Mesothelial cell of epicardium (in vitro differentiated cells): ENCODE results near the gene SULT1A2. TPM values are rescaled to one million over a fixed set of nuclear protein-coding genes. Genes with fewer than 3 reads are reported as not detected.
A peak's percentile ranks its signal among the peaks of the same experiment; 100 is the strongest.
"Not testable (repeated sequence)": the region's sequence is repeated elsewhere in the genome, so short reads cannot be mapped to it uniquely, and the experiment has no call there.

Source experiments
- DNase-seq, 2 experiments: peaks; one replicate each; pipeline ENCODE4 v3.0.0; 2021; ENCODE audit warnings: low spot score in 2 of 2; ENCODE audit not compliant: unreplicated experiment in 2 of 2
- H3K27ac Mint-ChIP-seq: 2 replicates; pipeline ENCODE4 v1.8.0; 2021; ENCODE audit warnings: mixed read lengths
- H3K27me3 Mint-ChIP-seq: 2 replicates; pipeline ENCODE4 v1.8.0; 2021; ENCODE audit warnings: low read depth, mixed read lengths
- H3K36me3 Mint-ChIP-seq: 2 replicates; pipeline ENCODE4 v1.8.0; 2021; ENCODE audit warnings: mixed read lengths
- H3K4me1 Mint-ChIP-seq: 2 replicates; pipeline ENCODE4 v1.8.0; 2021; ENCODE audit warnings: mixed read lengths
- H3K4me3 Mint-ChIP-seq: 2 replicates; pipeline ENCODE4 v1.8.0; 2021; ENCODE audit warnings: mild to moderate bottlenecking, moderate library complexity, mixed read lengths
- H3K9me3 Mint-ChIP-seq: 2 replicates; pipeline ENCODE4 v1.8.0; 2021; ENCODE audit warnings: mixed read lengths
- total RNA-seq: library from RNA; stranded (reverse); gene quantifications from 3 replicates; pipeline ENCODE4 v1.2.1, GENCODE V29; 2021
- TF ChIP-seq, protein P1 (sequence below): fragments of 200-600 bp; sonication (generic); IDR thresholded peaks from one replicate; pipeline ENCODE4 v1.5.0; 2021; ENCODE audit warnings: antibody characterized with exemption; ENCODE audit not compliant: unreplicated experiment

SULT1A2 gene
- total RNA-seq, 1 donor from 2014 or later, result 0.98 TPM

DNA sequence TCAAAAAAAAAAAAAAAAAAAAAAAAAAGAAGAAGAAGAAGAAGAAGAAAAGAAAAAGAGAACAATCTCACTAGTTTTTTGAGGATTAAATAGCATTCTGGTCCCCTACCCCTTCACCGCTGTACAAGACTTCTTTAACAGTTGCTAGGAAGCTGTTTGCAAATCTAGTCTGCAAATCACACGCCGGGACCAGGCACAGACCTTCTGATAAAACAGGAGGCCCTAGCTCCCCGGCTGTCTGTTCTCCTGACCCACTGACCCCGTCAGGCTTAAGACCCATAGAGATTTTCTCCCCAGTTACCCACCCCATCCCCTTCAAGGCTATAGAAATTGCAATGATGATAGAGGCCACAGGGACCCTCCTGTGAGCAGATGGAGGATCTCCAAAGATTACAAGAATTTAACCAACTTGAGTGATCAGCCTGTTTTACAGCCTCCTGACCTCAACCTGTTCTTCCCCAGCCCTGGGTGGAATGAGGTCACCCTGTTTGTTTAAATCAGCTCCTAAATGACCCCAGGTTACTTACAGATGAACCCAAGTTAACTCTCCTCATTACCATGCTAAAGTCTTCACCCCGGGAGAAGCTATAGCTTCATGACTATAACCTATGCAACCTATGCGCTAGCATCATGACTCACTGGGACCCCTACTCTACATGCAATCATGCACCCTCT lies 24.8 kb upstream of the SULT1A2 start:
- DNase-seq, result no peak
- TF ChIP-seq, protein P1, sequence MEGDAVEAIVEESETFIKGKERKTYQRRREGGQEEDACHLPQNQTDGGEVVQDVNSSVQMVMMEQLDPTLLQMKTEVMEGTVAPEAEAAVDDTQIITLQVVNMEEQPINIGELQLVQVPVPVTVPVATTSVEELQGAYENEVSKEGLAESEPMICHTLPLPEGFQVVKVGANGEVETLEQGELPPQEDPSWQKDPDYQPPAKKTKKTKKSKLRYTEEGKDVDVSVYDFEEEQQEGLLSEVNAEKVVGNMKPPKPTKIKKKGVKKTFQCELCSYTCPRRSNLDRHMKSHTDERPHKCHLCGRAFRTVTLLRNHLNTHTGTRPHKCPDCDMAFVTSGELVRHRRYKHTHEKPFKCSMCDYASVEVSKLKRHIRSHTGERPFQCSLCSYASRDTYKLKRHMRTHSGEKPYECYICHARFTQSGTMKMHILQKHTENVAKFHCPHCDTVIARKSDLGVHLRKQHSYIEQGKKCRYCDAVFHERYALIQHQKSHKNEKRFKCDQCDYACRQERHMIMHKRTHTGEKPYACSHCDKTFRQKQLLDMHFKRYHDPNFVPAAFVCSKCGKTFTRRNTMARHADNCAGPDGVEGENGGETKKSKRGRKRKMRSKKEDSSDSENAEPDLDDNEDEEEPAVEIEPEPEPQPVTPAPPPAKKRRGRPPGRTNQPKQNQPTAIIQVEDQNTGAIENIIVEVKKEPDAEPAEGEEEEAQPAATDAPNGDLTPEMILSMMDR, result no peak
- no peaks in the 10 kb centered on the region for H3K9me3 Mint-ChIP-seq
- H3K4me1 Mint-ChIP-seq, result peaks cover 4% of the 10 kb centered on the region
- H3K27ac Mint-ChIP-seq, result no peak overlapping the region
- H3K27me3 Mint-ChIP-seq, result peaks cover 17% of the 10 kb centered on the region
- H3K36me3 Mint-ChIP-seq, result no peaks in the 10 kb centered on the region
- H3K4me3 Mint-ChIP-seq, result no peak overlapping the region

DNA sequence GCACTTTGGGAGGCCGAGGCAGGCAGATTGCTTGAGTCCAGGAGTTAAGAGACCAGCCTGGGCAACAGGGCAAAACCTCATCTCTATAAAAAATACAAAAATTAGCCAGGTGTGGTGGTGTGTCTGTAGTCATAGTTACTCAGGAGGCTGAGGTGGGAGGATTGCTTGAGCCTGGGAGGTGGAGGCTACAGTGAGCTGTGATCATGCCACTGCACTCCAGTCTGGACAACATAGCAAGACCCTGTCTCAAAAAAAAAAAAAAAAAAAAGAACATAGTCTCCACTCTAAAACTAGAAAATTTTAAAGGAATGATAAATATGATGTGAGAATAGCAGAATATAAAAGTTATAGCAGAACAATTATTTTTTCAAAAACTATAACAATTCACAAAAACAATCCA lies 23.5 kb upstream of the SULT1A2 start:
- DNase-seq, H3K9me3 Mint-ChIP-seq, H3K36me3 Mint-ChIP-seq, H3K4me1 Mint-ChIP-seq, H3K4me3 Mint-ChIP-seq, H3K27ac Mint-ChIP-seq: not testable (repeated sequence)
- H3K27me3 Mint-ChIP-seq, result peaks cover 18% of the 10 kb centered on the region

- TF ChIP-seq, protein P1, result no peak
- DNase-seq, result no peak
- Mint-ChIP-seq H3K4me1 (peaks cover 4% of the 10 kb centered on the region), H3K36me3 (no peaks in the 10 kb centered on the region), H3K27me3 (peaks cover 18% of the 10 kb centered on the region), H3K4me3 (no peak overlapping the region), H3K9me3 (no peaks in the 10 kb centered on the region), H3K27ac (no peak overlapping the region)
Observed at GRCh38 chr16:28617874-28618273, 21.0 kb upstream of the SULT1A2 start.

DNA sequence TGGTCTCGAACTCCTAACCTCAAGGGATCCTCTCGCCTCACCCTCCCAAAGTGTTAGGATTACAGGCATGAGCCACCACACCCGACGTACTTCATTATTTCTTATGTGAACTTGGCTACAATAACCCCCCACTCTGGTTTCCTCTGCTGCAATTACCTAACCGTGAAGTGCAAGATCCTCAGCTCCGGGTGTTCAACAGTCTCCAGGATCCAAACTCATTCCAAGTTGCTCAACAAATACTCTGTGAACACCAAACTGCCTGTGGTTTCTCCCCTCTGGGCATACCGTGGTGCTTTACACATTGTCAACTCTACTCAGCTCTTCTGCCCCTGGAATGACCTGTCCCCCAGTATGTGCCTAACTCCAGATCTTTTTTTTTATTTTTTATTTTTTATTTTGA lies 19.8 kb upstream of the SULT1A2 start:
- no peaks in the 10 kb centered on the region for H3K9me3 Mint-ChIP-seq
- H3K27me3 Mint-ChIP-seq, result peaks cover 18% of the 10 kb centered on the region
- no peak for DNase-seq
- TF ChIP-seq, protein P1, result no peak
- peaks cover 1% of the 10 kb centered on the region for H3K4me1 Mint-ChIP-seq
- H3K4me3 Mint-ChIP-seq, result no peak overlapping the region
- H3K36me3 Mint-ChIP-seq, result no peaks in the 10 kb centered on the region
- H3K27ac Mint-ChIP-seq, result no peak overlapping the region

GRCh38 chr16:28616224-28616577 lies 19.4 kb upstream of the SULT1A2 start:
- not testable (repeated sequence) for DNase-seq, H3K27ac Mint-ChIP-seq, H3K4me3 Mint-ChIP-seq, H3K9me3 Mint-ChIP-seq, H3K4me1 Mint-ChIP-seq, H3K36me3 Mint-ChIP-seq
- TF ChIP-seq, protein P1, result peak; percentile 31
- peaks cover 18% of the 10 kb centered on the region for H3K27me3 Mint-ChIP-seq

- H3K27me3 Mint-ChIP-seq, result peaks cover 18% of the 10 kb centered on the region
- TF ChIP-seq, protein P1, result peak; percentile 59
- not testable (repeated sequence) for H3K9me3 Mint-ChIP-seq, H3K36me3 Mint-ChIP-seq, H3K27ac Mint-ChIP-seq, H3K4me1 Mint-ChIP-seq, H3K4me3 Mint-ChIP-seq
- DNase-seq, result peak in 1 of 2 experiments; percentile 65
Observed at GRCh38 chr16:28615486-28616223, 18.8 kb upstream of the SULT1A2 start.

GRCh38 chr16:28614561-28614960 lies 17.7 kb upstream of the SULT1A2 start:
- H3K36me3 Mint-ChIP-seq, H3K9me3 Mint-ChIP-seq, DNase-seq: not testable (repeated sequence)

GRCh38 chr16:28613912-28614311 lies 17.1 kb upstream of the SULT1A2 start:
- Mint-ChIP-seq H3K27me3 (peaks cover 18% of the 10 kb centered on the region), H3K4me1 (peaks cover 14% of the 10 kb centered on the region)
- not testable (repeated sequence) for H3K27ac Mint-ChIP-seq, H3K9me3 Mint-ChIP-seq, H3K36me3 Mint-ChIP-seq, DNase-seq, H3K4me3 Mint-ChIP-seq

More at GRCh38 chr16:28614561-28614960, 17.7 kb upstream of the SULT1A2 start:
- Mint-ChIP-seq H3K4me1 (peaks cover 12% of the 10 kb centered on the region), H3K27me3 (peaks cover 18% of the 10 kb centered on the region)
- not testable (repeated sequence) for H3K4me3 Mint-ChIP-seq, H3K27ac Mint-ChIP-seq
